ENCODE measurements around the gene XXYLT1.

XXYLT1 gene

GRCh38 chr3:195266428-195266827 lies 4.5 kb downstream of the XXYLT1 start:
- DNase-seq (ENCODE audit: low read depth in 2 of 2) = no peak

- DNase-seq (ENCODE audit: low read depth in 2 of 2) = no peak
Measured at GRCh38 chr3:195265363-195265976, 5.5 kb downstream of the XXYLT1 start.

- DNase-seq (ENCODE audit: low read depth in 2 of 2) = no peak
Measured at GRCh38 chr3:195263925-195264600, 6.9 kb downstream of the XXYLT1 start.

GRCh38 chr3:195263193-195263924 lies 7.6 kb downstream of the XXYLT1 start:
- DNase-seq (ENCODE audit: low read depth in 2 of 2) = no peak

- DNase-seq (ENCODE audit: low read depth in 2 of 2) = no peak
Measured at GRCh38 chr3:195261925-195262324, 9.0 kb downstream of the XXYLT1 start.

- DNase-seq (ENCODE audit: low read depth in 2 of 2) = no peak
Measured at GRCh38 chr3:195260280-195260905, 10.6 kb downstream of the XXYLT1 start.

- peak; percentile 73 to 78 for DNase-seq (ENCODE audit: low read depth in 2 of 2)
Measured at GRCh38 chr3:195259475-195260279, 11.3 kb downstream of the XXYLT1 start.

GRCh38 chr3:195259154-195259474 lies 11.8 kb downstream of the XXYLT1 start:
- DNase-seq (ENCODE audit: low read depth in 2 of 2) = no peak

- no peak for DNase-seq (ENCODE audit: low read depth in 2 of 2)
Measured at GRCh38 chr3:195258449-195259153, 12.4 kb downstream of the XXYLT1 start.

GRCh38 chr3:195257454-195258448 lies 13.2 kb downstream of the XXYLT1 start:
- DNase-seq (ENCODE audit: low read depth in 2 of 2) = no peak

GRCh38 chr3:195256639-195257453 lies 14.1 kb downstream of the XXYLT1 start:
- no peak for DNase-seq (ENCODE audit: low read depth in 2 of 2)

- no peak for DNase-seq (ENCODE audit: low read depth in 2 of 2)
Measured at GRCh38 chr3:195255571-195256501, 15.1 kb downstream of the XXYLT1 start.

GRCh38 chr3:195255176-195255500 lies 15.8 kb downstream of the XXYLT1 start:
- no peak for DNase-seq (ENCODE audit: low read depth in 2 of 2)

- DNase-seq (ENCODE audit: low read depth in 2 of 2) = no peak
Measured at GRCh38 chr3:195254454-195255175, 16.3 kb downstream of the XXYLT1 start.

- DNase-seq (ENCODE audit: low read depth in 2 of 2) = no peak
Measured at GRCh38 chr3:195253923-195254432, 17.0 kb downstream of the XXYLT1 start.

GRCh38 chr3:195251336-195252065 lies 19.5 kb downstream of the XXYLT1 start:
- DNase-seq (ENCODE audit: low read depth in 2 of 2) = no peak
